ENCODE data around the gene ARL4A.

The ARL4A gene

GRCh38 chr7:12726908-12727307, 39.5 kb downstream of the ARL4A start:
- DNase-seq: no peak

- no peak for DNase-seq
Observed at GRCh38 chr7:12727455-12728191, 40.2 kb downstream of the ARL4A start.

GRCh38 chr7:12728192-12728538, 40.7 kb downstream of the ARL4A start:
- DNase-seq: no peak

GRCh38 chr7:12729112-12729511, 41.7 kb downstream of the ARL4A start:
- DNase-seq: peak; percentile 59 to 61

GRCh38 chr7:12730523-12730922, 43.1 kb downstream of the ARL4A start:
- peak in 1 of 2 donors; percentile 30 for DNase-seq

- peak in 1 of 2 donors; percentile 18 for DNase-seq
Observed at GRCh38 chr7:12731214-12731656, 43.8 kb downstream of the ARL4A start.

- DNase-seq: no peak
Observed at GRCh38 chr7:12731775-12732174, 44.3 kb downstream of the ARL4A start.

- no peak for DNase-seq
Observed at GRCh38 chr7:12732428-12732827, 45.0 kb downstream of the ARL4A start.

- DNase-seq: no peak
Observed at GRCh38 chr7:12735923-12736322, 48.5 kb downstream of the ARL4A start.

GRCh38 chr7:12737373-12737772, 49.9 kb downstream of the ARL4A start:
- no peak for DNase-seq

GRCh38 chr7:12737836-12738235, 50.4 kb downstream of the ARL4A start:
- DNase-seq: no peak

GRCh38 chr7:12738665-12739064, 51.2 kb downstream of the ARL4A start:
- DNase-seq: no peak
